NCI-H146 treated with DMSO at 0.1 percent for 48 hours (cell line): ENCODE data around the gene MAP3K10.
"Not testable (repeated sequence)": the region's sequence is repeated elsewhere in the genome, so short reads cannot be mapped to it uniquely, and the experiment has no call there.

Source experiments
- DNase-seq: peaks from one replicate; lab custom pipeline; 2025; ENCODE audit not compliant: unreplicated experiment; lab: John Stamatoyannopoulos, UW

Gene MAP3K10

DNA sequence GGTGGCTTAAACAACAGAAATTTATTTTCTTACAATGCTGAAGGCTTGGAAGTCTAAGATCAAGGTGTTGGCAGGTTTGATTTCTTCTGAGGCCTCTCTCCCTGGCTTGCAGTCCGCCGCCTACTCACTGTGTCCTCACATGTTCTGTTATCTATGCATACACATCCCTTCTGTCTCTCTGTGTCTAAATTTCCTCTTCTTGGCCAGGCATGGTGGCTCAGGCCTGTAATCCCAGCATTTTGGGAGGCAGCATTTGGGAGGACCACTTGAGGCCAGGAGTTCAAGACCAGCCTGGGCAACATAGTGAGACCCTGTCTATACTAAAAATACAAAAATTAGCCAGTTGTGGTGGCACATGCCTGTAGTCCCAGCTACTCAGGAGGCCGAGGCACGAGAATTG, 19.9 kb upstream of the MAP3K10 start:
- not testable (repeated sequence) for DNase-seq

DNA sequence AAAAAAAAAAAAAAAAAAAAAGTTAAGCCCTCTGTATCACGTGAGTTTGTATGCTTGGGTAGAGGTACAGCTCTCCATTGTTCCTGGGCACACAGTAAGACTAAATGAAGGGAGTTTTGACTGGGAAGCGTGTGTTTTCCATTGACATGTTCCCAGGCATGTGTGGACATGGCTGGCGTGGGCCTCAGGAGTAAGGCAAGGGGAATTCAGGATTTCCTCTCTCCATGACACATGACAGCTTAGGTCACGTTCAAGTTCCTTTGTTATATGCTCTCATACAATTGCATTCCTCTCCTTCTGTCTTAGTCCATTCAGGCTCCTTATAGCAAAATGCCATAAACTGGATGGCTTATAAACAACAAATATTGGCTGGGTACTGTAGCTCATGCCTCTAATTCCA, 17.1 kb upstream of the MAP3K10 start:
- no peak for DNase-seq

DNA sequence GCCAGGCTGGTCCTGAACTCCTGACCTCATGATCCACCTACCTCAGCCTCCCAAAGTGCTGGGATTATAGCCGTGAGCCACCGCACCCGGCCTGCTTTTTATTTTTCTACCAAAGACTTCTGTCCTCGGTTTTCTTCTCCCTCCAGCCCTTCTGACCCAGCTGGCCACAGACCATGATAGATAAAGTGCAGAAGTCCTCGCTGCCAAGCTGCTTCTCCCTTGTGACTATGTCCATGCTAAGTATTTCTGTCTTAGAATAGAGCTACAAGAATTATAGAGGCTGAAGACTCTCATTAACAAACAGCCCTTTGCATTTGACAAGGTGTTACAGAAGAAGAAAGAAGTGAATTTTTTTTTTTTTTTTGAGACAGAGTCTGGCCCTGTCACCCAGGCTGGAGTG, 15.4 kb upstream of the MAP3K10 start:
- no peak for DNase-seq

DNA sequence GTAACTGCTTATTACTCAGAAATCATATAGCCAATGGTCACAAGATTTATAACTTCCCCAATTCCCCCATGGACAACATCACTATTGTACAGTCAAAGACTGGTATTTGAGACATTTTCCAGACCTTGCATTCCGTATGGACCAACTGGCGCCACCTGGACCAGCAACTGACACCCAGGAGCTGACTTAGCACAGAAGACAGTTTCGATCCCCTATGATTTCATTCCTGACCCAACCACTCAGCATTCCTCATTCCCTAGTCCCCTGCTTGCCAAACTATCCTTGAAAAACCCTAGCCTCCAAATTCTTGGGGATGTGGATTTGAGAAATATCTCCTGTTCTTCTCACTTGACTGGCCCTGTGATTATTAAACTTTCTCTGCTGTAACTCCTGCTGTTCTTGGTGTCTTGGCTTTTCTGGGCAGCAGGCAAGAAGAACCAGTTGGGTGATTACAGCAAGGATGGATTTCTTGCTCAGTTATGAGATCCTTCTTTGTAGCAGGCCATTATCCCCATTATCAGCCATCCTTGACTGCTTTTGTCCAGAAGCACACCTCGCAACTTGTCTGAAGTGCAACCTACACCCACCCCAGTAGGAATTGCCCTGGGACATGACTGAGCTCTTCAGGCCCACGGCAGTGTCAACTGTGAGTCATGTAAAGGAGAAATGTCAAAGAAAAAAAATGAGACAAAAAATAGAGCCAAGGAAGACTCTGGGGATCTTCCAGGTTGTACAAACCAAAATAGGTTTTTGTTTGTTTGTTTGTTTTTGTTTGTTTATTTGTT, 13.7 kb upstream of the MAP3K10 start:
- no peak for DNase-seq

DNA sequence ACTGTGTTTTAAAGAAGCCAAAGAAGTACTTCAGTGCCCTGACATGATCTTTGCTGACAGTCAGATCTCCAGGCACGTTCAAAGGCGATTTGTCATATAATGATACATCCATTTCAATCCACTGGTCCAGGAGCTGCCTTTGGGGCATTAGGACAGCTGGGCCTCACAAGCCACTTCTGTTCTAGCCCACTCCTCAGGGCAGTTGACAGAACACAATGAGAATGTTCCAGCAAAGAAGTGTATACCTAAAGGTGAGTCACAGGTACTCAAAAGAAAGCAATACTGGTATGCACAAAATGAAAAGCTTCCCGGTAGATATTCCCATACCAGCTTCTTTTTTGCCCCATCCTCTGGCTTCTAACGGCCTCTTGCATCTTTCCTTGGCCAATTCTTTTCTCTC, 12.5 kb upstream of the MAP3K10 start:
- no peak for DNase-seq

DNA sequence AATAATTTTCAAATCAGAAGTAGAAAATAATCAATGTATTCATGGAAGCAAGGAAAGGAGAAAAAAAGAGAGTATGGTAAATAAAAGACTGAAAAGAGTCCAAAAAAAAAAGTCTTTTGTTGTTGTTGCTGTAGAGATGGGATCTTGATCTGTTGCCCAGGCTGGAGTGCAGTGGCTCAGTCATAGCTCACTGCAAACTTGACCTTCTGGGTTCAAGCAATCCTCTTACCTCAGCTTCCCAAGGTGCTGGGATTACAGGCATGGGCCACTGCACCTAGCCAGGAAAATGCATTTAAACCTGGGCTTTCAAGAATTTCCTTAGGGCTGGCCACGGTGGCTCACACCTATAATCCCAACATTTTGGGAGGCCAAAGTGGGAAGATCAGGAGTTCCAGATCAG, 7.0 kb upstream of the MAP3K10 start:
- no peak for DNase-seq

DNA sequence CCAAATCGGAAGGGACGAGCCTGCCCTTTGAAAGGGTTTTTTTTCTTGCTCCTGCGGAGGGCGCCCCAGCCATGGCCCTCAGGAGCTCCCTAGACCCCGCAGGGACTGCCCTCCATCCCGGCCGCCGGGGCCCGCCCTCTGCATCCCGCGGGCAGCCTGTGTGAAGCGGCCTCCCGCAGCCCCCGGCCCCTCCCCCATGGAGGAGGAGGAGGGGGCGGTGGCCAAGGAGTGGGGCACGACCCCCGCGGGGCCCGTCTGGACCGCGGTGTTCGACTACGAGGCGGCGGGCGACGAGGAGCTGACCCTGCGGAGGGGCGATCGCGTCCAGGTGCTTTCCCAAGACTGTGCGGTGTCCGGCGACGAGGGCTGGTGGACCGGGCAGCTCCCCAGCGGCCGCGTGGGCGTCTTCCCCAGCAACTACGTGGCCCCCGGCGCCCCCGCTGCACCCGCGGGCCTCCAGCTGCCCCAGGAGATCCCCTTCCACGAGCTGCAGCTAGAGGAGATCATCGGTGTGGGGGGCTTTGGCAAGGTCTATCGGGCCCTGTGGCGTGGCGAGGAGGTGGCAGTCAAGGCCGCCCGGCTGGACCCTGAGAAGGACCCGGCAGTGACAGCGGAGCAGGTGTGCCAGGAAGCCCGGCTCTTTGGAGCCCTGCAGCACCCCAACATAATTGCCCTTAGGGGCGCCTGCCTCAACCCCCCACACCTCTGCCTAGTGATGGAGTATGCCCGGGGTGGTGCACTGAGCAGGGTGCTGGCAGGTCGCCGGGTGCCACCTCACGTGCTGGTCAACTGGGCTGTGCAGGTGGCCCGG, 815 bp downstream of the MAP3K10 start:
- DNase-seq = peak; percentile 8

DNA sequence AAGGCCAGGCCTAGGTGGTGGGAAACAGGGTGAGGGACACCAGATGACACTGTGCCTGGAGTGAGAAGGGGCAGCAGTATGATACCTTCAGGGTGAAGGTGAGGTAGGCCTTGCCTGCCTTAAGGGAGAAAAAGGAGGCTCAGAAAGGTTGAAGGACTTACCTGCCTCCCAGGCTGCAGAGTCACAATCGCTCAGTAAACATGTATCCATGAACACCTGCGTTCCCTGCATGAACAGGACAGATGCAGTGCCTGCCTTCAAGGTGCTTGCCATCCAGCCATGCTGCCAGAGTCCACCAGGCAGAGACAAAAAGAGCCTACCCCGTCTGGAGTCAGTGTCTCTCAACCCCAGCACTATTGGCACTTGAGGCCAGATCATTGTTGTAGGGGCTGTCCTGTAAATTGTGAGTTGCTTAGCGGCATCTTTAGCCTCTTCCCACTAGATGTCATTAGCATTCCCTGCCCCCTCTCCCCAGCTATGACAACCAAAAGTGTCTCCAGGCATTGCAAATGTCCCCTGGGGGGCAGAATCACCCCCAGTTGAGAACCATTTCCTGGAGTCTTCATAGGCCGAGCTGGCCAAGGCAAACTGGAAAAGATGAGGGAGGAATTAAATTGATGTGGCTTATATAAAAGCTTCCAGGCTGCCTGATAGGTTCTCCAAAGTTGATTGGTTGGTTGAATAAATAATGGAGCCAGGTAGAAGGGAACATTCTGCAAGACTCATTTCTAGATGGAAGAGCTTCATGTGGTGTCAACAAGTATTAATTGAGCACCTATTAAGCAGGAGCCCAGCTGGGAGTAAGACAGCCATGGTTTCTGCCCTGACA, 1.7 kb downstream of the MAP3K10 start:
- DNase-seq = no peak

DNA sequence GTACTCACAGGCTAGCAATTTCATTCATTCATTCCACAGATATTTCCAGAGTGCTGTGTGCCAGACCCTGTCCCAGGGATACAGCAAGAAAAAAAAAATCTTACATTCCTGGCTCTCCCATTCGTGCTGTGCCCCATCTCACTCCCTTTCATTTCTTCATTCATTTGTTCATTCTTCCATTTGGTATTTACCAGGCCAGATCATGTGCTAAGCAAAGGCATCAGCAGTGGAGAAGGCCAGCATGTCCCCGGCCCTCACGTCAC, 2.3 kb downstream of the MAP3K10 start:
- no peak for DNase-seq

DNA sequence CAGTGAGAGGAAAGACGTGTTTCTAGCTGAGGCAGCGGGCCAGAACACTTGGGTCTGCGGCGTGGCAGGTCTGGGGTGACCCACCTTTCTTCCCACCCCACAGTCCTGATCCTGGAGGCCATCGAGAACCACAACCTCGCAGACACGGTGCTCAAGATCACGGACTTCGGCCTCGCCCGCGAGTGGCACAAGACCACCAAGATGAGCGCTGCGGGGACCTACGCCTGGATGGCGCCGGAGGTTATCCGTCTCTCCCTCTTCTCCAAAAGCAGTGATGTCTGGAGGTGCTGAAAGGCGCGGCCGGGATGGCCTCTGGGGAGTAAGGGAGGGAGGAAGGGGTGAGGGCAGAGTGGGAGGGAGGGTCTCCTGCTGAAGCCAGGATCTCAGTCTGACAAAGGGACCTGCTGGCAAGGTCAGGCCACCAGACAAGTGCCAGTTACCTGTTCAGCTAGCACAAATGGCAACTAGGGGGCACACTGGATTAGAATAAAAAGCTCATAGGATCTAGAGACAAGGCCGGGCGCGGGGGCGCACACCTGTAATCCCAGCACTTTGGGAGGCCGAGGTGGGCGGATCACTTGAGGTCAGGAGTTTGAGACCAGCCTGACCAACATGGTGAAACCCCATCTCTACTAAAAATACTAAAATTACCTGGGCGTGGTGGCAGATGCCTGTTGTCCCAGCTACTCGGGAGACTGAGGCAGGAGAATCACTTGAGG, 7.2 kb downstream of the MAP3K10 start:
- no peak for DNase-seq

DNA sequence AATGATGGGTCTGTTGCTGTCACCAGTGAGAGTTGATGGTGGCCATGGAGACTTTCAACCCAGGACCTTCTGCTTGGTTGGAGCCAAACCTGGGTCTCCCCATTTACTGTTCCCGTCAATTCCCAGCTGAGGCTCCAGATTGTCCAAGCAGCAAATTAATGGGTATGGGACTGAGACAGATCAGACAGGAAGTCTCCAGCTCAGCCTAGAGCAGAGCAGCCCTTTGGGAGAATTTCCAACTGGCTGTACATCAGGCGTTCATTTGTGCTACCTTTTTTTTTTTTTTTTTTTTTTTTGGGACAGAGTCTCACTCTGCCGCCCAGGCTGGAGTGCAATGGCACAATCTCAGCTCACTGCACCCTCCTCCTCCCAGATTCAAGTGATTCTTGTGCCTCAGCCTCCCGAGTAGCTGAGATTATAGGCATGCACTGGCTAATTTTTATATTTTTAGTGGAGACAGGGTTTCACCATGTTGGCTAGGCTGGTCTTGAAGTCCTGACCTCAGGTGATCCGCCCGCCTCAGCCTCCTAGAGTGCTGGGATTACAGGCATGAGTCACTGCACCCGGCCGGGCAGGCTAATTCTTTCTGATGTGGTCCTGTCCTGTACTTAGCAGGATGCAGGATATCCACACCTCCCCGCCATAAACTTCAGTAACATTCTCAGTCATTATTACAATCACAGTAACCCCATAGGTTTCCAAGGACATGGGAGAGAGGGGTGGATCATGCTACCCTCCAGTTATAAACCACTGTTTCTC, 9.3 kb downstream of the MAP3K10 start:
- DNase-seq = no peak

DNA sequence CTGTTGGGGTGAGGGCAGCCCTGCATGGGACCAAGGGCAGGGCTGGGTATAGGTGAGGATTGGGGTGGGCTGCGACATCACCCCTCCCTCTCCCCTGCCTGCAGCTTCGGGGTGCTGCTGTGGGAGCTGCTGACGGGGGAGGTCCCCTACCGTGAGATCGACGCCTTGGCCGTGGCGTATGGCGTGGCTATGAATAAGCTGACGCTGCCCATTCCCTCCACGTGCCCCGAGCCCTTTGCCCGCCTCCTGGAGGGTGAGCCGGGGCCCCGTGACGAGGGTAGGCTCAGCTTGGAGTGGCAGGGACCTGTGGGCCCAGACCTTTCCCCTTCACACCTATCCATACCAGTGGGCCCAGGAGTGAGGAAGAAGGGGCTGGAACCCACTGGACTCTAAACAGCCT, 13.2 kb downstream of the MAP3K10 start:
- DNase-seq = no peak

DNA sequence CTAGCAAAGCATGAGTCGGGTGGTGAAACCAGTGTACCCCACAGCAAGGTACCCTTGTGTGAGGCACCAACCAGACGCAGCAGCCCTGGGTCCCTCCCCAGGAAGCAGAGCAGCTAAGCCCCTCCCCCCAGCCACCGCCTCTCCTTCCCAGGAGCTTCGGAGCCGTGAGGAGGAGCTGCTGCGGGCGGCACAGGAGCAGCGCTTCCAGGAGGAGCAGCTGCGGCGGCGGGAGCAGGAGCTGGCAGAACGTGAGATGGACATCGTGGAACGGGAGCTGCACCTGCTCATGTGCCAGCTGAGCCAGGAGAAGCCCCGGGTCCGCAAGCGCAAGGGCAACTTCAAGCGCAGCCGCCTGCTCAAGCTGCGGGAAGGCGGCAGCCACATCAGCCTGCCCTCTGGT, 14.5 kb downstream of the MAP3K10 start:
- no peak for DNase-seq

DNA sequence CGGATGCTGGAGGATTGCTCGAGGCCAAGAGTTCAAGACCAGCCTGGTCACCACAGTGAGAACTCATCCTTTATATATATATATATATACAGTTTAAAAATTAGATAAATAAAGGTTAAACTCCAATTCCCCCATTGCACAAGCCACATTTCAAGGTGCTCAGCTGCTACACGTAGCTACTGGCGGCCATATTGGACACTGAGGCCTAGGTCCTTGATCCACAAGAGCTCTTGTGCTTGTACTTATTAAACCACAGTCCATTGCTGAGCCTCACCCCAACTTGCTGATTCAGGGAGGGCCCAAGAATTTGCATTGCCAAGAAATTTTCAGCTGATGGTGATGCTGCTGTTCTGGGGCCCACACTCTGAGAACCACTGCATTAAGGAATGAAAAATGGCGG, 17.4 kb downstream of the MAP3K10 start:
- no peak for DNase-seq

DNA sequence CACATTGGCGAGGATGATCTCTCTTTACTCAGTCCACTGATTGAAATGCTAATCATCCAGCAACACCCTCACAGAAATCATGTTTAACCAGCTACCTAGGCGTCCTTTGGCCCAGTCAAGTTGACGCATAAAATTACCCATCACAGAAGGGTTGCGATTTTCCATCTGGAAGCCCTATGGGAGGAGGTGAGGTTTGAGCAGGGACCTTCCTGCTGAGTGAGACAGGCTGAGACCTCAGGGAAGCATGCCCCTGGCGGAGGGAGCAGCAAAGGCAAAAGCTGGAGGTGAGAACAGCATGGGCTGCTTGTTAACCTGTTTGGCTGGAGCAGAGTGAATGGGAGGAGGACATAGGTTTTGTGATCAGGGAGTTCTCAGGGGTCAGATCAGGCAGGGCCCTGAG, 19.7 kb downstream of the MAP3K10 start:
- no peak for DNase-seq

DNA sequence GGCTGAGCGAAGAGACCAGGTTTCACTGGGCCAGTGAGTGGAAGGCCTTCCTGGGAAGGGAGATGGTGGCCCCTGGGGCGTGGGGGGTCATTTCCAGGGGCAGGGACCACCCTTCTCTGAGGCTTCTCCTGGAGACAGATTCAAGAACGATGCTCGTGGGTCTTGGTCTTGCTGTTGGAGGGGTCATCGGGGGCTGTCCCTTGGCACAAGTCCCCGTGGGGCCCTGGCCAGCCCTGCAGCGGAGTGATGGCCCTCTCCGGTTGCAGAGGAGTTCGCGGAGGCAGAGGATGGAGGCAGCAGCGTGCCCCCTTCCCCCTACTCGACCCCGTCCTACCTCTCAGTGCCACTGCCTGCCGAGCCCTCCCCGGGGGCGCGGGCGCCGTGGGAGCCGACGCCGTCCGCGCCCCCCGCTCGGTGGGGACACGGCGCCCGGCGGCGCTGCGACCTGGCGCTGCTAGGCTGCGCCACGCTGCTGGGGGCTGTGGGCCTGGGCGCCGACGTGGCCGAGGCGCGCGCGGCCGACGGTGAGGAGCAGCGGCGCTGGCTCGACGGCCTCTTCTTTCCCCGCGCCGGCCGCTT, 22.1 kb downstream of the MAP3K10 start:
- no peak for DNase-seq

DNA sequence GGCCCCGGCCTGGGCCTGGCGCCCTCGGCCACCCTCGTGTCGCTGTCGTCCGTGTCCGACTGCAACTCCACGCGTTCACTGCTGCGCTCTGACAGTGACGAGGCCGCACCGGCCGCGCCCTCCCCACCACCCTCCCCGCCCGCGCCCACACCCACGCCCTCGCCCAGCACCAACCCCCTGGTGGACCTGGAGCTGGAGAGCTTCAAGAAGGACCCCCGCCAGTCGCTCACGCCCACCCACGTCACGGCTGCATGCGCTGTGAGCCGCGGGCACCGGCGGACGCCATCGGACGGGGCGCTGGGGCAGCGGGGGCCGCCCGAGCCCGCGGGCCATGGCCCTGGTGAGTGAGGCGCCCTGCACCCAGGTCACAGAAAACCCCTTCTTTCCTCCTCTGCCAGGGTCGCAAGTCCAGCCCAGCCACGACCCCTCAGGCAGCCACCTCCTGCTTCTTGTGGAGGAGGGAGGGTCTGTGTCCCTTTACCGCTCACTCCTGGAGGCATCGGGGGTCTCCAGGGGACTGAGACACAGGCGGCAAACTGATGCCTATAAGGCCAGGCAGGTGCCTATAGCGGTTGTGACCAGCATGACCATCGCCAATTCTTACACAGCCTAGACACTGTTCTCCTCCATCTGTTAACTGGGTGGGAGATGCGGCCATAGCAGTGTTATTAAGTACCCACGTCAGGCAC, 22.8 kb downstream of the MAP3K10 start:
- no peak for DNase-seq

DNA sequence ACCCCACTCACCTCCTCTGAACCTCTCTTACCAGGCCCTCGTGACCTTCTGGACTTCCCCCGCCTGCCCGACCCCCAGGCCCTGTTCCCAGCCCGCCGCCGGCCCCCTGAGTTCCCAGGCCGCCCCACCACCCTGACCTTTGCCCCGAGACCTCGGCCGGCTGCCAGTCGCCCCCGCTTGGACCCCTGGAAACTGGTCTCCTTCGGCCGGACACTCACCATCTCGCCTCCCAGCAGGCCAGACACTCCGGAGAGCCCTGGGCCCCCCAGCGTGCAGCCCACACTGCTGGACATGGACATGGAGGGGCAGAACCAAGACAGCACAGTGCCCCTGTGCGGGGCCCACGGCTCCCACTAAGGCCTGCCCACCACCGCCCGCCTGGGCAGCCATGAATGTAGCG, 23.7 kb downstream of the MAP3K10 start:
- DNase-seq = no peak

DNA sequence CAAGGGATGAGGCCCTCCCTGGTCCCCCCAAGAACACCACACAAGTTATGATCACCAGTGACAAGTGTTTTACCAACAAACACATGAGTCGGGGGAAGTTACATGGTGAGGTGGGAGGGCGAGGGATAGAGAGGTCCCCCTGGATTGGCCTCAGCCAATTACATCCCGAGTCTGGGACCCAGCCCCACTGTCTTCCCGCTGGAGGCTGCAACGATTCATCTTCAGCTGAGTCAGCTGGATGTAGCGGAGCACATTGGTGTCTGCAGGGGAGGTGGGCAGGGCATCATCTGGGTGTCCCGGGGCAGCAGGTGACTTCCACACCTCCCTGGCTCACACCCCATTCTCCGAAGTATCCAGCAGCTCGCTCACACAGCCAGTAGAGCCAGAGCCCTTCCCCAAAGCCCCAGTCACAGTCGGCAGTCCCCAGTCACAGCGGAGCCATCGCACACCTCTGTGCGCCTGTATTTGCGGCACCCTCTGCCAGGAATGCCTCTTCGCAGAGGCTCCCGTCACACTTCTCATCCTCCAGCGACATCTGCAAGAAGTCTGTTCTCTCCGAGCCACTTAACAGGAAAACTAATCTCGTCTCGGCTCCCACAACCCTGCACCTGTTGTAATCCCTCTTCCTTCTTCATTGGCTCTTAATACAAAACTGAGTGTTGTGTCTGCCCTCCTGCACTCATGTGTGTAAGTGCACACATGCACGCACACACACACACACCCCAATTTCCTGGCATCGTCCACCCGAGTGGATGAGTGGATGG, 25.0 kb downstream of the MAP3K10 start:
- no peak for DNase-seq
